ENCODE results near the gene TAP2.

Gene TAP2

DNA sequence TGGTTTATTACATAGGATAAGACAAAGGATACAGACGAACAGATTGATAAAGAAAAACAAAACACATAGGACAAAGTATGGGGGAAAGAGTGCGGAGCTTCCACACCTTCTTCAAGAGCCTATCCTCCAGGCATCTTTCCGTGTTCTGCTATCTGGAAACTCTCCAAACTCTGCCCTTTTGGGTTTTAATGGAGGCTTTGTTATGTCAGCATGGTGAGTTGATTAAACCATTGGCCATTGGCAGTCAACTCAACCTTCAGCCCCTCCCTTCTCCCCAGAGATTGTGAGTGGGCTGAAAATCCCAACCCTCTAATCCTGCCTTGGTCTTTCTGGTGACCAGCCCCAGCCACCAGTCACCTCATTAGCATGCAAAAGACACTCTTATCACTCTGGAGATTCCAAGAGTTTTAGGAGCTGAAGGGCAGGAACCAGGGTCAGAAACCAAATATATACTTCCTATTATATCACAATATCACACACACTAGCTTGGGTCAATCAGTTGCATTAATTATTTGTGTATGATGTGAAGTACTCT lies 45.6 kb downstream of the TAP2 start:
- no peak for DNase-seq (ENCODE audit: low read depth in 2 of 2)

DNA sequence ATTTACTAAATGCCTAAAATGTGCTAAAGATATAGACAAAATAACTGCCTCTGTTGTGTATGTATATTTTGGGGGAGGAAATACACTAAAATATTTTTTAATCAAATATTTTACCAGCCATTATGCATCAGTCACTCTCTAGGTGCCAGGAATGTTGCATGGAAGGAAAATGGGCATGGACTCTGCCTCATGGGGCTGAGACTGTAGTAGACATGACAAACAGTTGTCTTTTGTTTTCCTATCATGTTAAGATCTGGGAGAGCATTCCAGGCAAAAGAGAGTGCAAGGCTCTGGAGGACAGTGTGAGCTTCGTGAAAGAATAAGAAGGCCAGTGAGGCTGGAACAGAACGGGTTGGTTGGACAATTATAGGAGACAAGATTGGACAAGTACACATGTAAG lies 48.2 kb downstream of the TAP2 start:
- DNase-seq (ENCODE audit: low read depth in 2 of 2): no peak
